OCI-M1 (cell line): ENCODE data around the gene SIGLEC9.

Experiments
- DNase-seq: peaks from one replicate; lab custom pipeline; 2025; lab: John Stamatoyannopoulos, UW

The SIGLEC9 gene

GRCh38 chr19:51145916-51146493 is 21.3 kb downstream of the SIGLEC9 start:
- no peak for DNase-seq

DNA sequence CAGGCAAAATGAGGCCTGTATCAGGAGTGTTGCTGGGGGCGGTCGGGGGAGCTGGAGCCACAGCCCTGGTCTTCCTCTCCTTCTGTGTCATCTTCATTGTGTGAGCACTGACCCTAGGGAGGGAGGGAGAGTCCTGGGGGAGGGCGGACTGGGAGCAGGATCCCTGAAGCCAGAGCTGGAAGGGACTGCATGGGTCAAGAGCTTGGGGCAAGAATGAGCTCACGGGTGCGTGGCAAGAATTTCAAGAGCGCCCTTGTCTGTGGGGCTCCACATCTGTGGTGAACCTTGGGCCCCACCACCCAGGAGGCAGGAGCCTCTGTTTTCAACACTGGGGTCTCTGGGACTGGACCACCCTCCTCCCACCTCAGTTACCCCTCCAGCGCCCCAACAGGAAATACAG is 22.0 kb downstream of the SIGLEC9 start:
- no peak for DNase-seq

DNA sequence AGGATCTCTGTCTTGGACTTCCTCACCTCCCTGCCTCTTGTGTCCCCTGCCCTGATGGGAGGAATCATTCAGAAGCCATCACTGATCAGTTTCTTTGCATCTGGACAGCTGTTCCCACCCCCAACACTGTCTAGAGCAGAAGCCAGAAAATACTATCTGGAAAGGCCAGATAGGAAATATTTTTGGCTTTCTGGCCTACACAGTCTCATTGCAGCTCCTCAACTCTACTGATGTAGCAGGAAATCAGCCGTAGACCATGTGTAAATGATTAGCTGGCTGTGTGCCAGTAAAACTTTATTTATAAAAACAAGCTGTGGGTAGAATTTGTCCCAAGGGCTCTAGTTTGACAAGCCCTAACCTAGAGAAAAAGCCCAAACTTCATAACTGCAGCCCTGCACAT is 23.0 kb downstream of the SIGLEC9 start:
- DNase-seq: peak; percentile 65

GRCh38 chr19:51148580-51148979 is 23.9 kb downstream of the SIGLEC9 start:
- DNase-seq: peak; percentile 34

DNA sequence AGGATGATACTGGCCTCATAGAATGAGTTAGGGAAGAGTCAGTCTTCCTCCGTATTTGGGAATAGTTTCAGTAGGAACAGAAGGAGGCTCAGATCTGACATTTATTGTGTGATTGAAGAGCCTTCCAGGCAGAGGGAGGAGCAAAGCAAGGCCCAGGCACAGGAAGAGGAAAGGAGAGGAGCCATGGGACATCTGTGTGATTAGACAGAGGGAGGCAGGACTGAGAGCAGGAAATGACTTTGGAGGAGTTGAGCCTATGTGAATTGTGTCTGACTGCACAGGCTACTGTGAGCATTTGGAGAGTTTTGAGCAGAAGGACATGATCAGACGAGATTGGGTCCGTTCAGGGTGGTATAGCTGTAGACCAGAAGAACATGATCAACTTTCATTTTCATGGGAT is 25.9 kb downstream of the SIGLEC9 start:
- no peak for DNase-seq

GRCh38 chr19:51156710-51157109 is 32.0 kb downstream of the SIGLEC9 start:
- DNase-seq: no peak

GRCh38 chr19:51157265-51157664 is 32.6 kb downstream of the SIGLEC9 start:
- no peak for DNase-seq

DNA sequence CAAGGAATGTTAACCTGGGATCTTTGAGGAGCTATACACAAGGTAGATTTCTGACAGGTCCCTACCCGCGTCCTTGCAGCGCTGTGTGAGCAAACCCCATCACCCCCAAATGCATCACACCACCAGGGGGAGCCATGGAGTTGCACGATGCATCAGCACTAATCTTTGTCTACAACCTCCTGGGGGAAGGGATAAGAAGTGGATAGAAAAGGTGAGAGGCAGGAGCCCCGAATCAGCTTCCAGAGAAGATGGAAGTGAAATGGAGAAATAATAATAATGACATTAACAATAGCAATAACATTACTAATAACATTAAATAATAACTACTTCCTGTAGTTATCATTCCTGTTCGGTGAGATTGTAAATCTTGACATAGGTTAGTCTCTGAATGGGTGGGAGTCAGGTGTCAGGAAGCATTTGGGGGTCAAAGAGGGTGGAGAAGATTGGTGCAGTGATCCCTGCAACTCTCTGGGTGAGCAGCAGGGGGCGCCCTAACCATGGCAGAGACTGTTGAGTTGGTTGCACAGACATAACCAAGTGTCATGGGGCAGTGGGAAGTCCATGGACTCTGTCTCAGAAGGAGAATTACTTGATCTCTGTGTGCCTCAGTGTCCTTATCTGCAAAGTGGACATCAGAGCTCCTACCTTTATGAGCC is 33.9 kb downstream of the SIGLEC9 start:
- peak; percentile 82 for DNase-seq

DNA sequence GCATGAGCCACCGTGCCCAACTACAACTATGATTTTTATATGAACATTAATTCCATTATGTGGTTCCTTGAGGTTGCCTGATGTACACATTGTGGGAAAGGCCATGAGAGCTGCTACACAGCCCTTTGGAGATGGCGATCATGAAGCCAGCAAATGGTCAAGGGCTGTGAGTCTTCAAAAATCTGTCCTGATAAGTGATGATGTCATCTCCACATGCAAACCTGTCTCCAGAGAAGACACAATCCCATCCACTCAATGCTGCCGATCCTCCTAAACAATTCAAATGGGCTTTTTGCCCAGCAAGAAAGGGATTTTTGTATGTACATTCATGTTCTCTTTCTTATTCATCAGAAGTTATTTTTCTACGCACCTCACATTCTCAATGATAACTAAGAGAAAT is 35.0 kb downstream of the SIGLEC9 start:
- DNase-seq: no peak

DNA sequence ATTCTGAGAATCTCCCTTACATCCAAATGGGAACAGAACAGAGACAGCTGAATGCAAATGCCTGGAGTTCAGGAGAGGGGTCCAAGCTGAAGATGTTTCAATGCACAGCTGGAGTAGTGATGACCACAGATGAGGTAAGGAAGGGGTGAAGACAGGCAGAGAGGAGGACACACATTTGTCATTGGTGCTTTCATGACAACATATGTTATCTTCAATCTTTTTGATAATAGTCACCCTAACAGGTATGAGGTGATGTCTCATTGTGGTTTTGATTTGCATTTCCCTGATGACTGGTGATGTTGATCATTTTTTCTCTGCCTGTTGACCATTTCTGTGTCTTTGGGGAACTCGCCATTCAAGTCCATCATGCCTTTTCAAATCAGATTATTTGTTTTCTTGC is 36.6 kb downstream of the SIGLEC9 start:
- no peak for DNase-seq

DNA sequence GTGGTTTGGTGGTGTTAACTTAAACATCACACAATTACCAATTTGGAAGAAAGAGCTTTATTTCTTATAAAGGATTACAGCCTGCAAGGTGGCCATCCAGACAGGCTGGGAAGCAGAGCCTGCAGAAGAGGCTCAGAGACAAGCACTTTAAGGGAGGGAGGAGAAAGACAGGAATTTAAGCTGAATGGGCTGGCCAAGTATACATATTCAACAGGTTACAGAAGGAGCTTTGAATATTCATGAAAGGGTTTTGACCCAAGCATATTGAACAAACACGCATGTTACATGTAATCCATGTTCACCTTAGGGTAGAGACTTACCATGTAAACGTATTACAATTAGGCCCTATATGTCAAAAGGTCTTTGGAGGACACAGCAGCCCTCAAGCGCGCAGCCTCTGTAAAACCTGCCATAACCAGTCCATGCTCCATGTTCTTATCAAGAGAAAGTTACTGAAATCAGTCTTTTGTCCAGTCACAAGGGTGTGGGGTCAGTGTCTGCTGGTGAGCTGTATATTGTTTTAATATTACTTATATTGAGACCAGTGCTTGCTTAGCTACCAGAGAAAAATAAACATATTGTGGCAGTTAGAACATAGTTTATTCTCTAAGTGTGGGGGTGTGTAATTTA is 37.3 kb downstream of the SIGLEC9 start:
- no peak for DNase-seq

DNA sequence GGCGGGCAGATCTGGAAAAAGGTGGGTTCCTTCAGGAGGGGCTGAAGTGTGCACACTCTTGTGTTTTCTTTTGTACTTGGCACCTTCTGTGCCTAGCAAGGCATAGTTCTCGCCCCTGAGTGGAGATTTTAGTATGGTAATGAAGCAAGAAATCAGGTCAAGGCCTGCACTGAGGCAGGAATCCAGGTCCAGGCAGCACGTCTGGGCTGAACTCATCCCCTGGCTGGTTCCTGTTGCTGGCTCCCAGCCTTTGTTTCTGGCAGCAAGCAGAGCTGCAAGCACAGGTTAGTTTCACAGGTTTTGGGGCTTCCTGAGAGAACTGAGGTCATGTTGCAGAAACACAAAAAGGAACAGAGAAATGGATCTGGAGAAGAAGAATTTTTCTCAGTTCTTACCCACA is 38.6 kb downstream of the SIGLEC9 start:
- no peak for DNase-seq

- DNase-seq: no peak
Observed at GRCh38 chr19:51164215-51164614, 39.5 kb downstream of the SIGLEC9 start.

DNA sequence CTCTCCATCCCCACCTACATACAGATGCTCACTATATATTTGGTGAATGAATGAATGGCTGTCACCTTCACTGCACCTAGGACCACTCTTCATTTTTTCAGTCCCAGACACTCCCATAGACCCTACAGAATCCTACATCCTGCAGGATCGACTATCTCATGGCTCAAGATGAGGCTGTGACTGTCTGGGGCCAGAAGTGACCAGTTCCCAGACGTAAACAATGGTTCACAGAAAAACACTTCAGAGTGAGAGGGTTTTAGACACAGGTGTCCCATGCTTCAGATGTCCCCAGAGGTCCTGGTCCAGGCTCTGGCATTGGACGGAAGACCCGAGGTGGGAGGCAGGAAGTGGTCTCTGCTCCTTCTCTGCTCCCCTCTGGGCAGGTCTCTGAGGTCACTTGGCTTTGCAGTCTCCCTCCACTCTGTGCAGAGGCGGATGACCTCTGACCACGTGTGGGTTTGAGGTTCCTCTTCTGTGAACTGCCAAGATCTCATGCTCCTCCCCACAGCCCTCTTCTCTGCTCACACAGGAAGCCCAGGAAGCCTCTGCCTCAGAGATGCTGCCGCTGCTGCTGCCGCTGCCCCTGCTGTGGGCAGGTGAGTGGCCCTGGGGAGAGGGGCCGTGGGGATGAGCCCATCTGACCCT is 42.3 kb downstream of the SIGLEC9 start:
- DNase-seq: peak; percentile 87

- DNase-seq: no peak
Observed at GRCh38 chr19:51168564-51169282, 44.0 kb downstream of the SIGLEC9 start.

GRCh38 chr19:51169283-51169918 is 44.7 kb downstream of the SIGLEC9 start:
- DNase-seq: peak; percentile 91

DNA sequence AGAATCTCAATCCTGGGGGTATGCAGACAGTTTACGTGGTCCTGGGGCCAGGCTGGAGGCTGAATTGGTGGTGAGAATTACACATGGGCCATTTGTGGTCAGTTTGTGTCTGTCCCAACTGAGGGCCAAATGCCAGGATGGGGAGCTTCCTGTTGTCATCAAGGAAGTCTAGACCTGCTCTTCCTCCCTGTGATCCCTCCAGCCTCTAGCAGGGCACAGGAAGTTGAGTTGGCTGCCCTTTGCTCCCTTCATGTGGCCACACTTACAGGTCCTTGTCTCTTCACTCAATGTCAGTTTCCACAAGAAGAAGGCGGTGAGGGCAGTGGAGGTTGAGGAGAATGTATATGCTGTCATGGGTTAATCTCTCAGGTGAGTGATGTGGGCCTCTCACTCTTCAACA is 47.5 kb downstream of the SIGLEC9 start:
- DNase-seq: no peak

GRCh38 chr19:51173681-51174080 is 49.0 kb downstream of the SIGLEC9 start:
- DNase-seq: no peak

GRCh38 chr19:51179256-51179655 is 54.5 kb downstream of the SIGLEC9 start:
- no peak for DNase-seq
